HG03025 (cell line): Measurements from ENCODE around the gene PGGHG.
"Not testable (repeated sequence)": the region's sequence is repeated elsewhere in the genome, so short reads cannot be mapped to it uniquely, and the experiment has no call there.

Source experiments
- ATAC-seq: cut with Tn5 transposase; IDR thresholded peaks from one replicate; pipeline ENCODE4 v1.9.1; 2021; ENCODE audit warnings: mild to moderate bottlenecking, moderate library complexity; ENCODE audit not compliant: unreplicated experiment, low FRiP score

Gene PGGHG

DNA sequence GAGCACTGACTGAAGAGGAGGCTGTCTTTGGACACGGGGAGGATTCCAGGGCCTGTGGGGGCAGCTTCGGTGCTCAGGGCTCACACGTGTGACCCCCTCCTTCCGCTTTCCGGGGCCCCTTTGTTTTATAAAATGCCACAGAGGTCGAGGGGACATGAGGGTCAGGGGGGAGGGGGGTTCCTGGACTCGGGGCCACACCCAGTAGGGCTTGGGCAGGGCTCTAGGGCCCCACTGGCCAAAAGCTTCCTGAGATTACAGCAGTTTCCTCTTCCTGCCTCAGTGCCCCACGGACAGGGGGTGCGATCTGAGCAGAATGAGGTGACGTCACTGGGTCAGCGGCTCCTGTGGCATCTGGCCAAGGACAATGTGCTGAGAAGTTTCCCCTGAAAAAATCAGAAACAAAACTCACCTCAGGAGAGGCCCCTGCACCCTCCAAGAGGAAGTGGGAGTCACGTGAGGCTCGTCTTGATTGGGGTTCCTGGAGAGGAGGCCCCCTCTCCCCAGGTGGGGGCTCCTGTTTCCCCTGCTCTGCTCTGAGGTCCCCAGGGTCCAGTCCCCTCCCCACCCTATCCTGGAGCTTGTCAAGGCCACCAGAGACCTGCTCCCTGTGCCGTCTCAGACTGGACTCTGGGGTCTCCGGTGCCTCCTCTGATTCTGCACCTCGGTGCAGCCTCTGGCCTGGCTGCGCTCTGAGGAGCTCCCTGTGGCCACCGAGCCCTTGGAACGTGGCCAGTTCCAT, 38.1 kb downstream of the PGGHG start:
- no peak for ATAC-seq

DNA sequence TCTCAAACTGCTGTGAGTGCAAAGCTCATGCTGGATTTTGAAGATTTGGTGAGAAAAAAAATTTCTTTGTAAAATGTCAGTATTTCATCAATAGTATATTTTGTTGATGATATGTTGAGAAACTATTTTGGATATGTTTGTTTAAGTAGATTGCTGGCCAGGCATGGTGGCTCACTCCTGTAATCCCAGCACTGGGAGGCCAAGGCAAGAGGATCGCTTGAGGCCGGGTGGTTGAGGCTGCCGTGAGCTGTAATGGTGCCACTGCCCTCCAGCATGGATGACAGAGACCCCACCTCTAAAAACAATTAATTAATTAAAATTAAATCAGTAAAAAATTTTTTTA, 38.6 kb downstream of the PGGHG start:
- no peak for ATAC-seq

DNA sequence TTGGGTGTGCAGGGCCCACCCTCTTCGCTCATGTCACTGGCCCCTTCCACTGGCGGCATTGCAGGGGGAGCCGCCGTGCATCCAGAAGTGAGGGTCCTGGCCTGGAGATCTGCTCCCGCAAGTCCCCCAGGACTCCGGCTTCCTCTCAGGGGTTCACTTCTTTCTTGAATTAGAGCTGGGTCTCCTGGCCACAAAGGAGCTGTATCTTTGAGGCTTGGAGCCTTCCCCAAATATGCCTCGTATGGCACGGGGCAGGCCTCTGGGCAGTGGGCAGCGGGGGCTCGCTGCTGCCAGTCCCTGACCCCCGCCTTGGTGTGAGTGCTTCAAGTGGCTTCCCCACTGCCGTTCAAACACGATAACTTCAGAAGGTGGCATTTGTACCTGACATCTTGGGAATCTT, 39.1 kb downstream of the PGGHG start:
- no peak for ATAC-seq

DNA sequence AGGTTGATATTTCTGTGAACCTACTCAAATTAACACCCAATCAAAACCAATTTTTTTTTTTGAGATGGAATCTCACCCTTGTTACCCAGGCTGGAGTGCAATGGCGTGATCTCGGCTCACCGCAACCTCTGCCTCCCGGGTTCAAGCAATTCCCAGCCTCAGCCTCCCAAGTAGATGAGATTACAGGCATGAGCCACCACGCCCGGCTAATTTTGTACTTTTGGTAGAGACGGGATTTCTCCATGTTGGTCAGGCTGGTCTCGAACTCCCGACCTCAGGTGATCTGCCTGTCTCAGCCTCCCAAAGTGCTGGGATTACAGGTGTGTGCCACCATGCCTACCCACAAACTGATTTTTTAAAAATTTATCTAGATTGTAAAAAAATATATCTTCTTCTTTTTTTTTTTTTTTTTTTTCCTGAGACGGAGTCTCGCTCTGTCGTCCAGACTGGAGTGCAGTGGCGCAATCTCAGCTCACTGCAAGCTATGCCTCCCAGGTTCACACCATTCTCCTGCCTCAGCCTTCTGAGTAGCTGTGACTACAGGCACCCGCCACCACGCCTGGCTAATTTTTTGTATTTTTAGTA, 39.7 kb downstream of the PGGHG start:
- not testable (repeated sequence) for ATAC-seq

DNA sequence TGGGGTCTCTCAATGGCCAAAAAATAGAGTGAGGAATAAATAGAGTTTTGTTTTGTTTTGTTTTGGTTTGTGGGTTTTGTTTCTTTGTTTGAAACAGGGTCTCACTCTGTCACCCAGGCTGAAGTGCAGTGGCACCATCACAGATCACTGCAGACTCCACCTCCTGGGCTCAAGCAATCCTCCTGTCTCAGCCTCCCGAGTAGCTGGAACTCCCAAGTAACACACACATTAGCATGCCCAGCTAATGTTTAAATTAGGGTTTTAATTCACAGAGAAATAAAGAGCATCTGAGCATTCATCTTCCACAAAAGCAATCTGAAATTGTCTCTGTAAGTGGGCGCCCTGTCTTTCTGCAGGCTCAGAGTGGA, 40.9 kb downstream of the PGGHG start:
- ATAC-seq = no peak

DNA sequence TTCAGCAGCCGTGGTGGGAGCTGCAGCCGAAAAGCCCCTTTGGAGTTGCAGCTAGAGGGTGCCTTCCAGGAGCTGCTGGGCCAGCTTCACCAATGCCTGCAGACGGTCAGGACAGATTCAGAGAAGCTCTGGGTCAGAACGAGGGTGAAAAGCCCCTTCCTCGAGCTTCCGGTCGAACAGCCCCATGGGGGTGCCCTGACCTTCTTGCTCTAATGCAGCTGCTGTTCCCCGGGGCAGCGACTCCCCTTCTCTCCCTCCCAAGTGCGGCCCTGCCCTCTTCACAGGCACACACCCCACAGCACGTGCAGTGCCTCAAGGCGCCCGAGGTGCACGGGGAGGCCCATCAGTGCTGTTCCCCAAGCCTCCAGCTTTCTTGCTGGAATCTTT, 41.4 kb downstream of the PGGHG start:
- no peak for ATAC-seq

DNA sequence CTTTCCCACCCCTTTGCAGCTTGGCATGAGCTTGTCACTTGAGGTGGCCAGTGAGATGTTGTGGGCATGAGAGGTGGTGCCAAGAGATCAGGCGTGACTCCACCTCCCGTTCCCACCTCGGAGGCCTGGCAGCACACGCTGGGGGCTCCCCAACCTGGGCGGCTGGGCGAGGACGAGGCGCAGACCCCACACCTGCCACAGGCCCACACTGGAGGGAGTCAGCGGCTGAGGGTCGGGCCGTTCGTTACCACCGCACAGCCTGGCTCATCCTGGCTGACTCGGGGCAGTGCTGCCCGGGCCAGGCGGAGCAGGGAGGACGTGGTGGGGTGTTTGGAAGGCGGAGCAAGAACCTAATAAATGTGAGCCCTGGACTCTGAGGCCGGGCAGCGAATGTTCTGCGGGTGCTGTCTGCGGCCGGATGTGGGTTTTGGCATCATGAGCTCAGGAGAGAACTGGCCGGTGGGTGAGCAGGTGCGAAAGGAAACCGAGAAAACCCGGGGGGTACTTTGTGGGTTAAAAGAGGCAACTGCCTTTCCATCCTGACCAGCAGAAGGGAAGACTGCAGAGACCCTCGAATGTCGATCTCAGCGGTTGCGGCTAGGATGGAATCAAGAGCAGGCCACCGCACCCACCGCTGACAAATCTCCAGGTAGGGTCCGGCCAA, 41.9 kb downstream of the PGGHG start:
- ATAC-seq = no peak

DNA sequence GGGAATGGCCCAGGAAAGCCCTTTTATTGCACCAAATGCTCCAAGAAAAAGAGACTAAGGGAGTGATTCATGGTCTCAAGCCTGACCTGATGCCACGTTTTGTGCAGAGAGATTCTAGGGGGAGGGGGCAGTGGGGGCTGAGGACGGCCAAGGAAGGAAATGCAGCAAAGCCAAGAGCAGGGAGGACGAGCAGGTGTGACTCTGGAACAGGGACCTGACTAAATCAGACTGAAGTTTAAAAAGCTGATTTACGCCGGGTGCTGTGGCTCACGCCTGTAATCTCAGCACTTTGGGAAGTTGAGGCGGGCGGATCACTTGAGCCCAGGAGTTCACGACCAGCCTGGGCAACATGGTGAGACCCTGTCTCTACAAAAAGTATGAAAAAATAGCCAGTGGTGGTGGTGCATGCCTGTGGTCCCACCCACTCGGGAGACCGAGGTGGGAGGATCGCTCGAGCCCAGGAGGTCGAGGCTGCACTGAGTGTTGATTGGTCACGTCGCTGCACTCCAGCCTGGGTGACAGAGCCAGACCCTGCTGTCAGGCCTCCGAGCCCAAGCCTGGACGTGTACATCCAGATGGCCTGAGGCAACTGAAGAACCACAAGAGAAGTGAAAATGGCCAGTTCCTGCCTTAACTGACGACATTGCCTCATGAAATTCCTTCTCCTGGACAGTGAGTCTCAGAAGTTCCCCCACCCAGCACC, 42.6 kb downstream of the PGGHG start:
- ATAC-seq = no peak

DNA sequence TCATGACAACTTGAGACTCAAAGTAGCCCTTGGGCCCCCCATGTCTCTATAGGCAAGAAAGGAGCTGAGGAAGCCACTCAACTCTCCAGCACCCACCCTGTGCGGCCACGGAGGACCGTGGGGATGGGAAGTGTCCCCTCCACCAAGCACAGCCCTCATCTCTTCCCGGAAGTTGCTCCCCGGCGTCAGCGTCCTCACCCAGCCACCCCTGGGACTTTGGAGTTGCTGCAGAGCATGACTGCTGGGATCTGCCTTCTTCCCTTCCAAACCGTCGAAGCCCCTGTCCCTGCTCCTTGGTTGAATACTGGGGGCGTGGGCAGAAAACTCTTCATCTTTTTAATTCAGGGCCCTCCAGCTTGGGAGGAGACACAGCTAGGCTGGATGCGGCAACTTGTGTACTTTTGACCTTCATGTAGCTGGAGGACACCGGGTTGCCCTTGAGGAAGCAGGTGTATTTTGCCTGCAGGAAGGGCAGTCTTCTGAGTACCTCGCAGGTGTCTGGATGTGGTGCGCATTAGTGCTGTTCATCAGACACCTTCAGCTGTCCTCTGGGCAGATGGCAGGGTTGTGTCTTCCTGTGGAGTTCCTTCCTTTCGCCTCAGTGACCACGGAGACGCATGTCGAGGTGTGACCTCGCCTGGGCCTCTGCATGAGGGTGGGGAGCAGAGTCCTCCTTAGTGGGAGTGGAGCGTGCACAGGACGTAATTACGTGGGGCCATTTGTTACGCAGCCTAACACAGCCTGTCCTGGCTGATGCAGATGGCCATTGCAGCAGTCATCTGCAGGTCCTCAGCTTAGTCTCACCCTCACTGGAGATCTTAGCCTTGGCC, 43.9 kb downstream of the PGGHG start:
- ATAC-seq = no peak

DNA sequence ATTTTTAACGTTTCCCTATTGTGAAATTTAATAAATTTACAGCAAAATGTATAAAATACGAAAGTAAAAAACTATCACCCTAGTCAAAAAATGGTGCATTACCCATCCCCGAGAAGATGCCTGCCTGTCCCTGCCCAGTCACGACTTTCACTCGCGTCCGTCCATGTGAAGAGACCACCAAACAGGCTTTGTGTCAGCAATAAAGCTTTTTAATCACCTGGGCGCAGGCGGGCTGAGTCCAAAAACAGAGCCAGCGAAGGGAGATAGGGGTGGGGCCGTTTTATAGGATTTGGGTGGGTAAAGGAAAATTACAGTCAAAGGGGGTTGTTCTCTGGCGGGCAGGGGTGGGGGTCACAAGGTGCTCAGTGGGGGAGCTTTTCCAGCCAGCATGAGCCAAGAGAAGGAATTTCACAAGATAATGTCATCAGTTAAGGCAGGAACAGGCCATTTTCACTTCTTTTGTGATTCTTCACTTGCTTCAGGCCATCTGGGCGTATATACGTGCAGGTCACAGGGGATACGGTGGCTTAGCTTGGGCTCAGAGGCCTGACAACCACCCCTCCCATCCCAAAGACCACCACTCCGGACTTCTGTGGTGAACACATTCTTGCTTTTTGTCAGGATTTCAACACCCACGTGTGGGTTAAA, 44.8 kb downstream of the PGGHG start:
- ATAC-seq = not testable (repeated sequence)

DNA sequence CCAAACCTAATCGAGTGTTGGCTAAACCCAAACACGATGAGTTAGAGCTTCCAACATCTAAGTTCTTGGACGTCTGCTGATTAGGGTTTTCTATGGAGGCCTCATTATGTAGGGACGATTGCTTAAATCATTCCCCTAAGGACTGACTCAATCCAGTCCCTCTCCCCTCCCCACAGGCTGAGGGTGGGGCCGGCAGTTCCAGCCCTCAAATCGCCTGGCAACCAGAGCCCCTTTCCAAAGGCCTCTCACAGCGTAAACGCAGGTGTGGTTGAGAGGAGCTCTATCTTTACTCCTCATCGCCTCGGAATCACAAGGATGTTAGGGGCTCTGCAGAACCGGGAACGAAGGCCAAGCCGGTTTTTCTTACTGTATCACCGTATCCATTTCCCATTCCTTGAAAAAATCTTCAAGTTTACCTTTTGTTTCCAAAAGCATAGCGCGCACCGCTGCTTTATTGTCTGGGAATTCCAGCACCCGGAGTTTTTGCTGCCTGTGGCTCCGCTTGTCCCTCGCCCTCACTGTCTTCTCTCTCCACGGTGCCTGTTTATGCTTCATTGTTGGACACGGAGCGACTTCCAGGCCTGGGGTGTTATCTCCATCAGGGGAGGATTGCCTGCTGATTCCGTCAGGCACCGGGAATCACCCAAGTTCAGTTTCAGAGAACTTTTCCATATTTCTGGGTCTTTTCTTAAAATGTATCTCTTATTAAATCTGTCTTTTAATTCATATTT, 45.5 kb downstream of the PGGHG start:
- ATAC-seq = no peak

DNA sequence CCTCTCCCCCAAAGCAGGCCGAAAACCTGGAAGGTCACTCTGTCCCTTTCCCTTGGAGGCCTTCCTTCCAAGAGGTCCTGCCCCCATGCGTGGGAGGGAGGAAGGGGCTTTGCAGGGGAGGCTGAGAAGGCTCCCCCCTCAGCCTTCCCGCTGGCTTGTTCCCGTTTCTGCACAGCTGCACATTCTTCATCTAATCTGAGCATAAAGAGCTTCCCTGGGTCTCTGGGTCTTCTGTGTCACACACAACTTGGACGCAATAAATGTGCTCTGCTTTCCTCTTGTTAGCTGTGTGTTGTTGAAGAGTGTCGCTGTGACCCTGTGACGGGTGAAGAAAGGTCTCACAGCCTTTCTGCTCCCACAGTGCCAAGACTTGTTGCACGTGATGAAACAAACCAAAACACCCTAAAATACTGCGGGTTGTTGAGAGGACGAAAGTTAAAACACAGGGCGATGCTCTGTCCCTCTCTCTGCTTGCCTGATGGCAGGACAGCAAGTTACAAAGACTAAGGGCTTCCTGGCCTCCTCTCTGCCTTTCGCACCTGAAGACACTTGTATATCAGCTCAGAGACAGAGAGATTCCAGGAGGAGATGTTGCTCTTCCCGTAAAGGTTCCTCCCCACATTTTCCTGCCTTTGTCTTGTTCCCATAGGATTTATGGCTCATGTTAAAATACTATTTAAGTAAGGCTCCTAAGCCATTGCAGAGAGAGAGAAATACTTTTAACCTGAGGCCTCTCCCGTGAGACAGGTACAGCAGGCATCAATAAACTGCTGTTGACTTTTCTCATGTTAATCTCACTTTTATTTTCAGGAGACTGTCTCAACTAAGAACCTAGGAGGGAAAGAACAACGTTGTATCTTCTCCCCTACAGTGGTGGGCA, 47.1 kb downstream of the PGGHG start:
- no peak for ATAC-seq

DNA sequence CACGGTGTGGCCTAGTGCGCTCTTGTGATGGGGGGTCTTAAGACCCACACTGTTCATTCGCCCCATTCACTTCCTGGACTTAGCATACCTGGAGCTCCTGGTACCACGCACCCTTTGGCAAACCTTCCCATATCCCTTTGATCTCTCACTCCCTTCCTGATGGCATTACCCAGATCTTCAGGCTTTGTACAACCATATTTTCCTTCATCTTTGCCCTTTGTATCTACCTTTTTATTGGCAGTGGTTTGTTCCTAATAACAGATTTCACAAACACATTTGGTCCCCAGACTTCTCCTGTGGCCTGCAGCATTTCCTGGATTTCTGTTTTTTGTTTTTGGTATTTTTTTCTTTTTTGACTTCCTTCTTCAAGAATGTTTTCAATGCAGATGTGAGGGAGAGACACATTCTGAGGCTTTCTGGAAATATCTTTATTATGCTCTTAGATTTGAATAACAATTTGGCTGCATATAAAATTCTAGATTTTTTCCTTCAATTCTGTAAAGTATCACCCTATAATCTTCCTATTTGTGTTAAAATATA, 47.8 kb downstream of the PGGHG start:
- ATAC-seq = no peak

DNA sequence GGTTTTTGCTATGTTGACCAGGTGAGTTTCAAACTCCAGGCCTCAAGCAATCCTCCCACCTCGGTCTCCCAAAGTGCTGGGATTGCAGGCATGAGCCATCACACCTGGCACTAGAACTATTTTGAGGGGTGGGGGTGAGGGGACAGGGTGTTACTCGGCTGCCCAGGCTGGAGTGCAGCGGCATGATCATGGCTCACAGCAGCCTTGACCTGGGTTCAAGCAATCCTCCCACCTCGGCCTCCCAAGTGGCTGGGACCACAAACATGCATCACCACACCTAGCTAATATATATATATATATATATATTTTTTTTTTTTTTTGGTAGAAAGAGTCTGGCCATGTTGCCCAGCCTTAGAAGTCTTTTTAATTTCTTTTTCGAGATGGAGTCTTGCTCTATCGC, 48.8 kb downstream of the PGGHG start:
- ATAC-seq = no peak

DNA sequence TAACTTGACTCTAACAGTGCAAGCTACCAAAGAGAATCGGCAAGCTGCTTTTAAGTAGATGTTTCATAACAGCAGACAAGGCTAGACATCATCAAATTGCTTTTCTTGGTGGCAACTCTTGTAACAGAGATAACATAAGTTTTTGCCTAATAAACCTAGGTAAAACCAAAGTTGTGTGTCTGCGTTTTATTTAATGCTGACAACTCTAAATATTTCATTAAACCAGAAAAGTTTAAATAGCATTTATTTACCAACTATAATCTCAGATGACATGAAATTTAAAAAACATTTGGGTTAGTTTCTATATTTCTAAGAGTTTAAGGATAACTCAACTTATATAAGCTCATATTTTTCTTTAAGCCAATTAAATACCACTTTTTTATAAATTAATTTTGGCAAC, 51.0 kb downstream of the PGGHG start:
- ATAC-seq = no peak

DNA sequence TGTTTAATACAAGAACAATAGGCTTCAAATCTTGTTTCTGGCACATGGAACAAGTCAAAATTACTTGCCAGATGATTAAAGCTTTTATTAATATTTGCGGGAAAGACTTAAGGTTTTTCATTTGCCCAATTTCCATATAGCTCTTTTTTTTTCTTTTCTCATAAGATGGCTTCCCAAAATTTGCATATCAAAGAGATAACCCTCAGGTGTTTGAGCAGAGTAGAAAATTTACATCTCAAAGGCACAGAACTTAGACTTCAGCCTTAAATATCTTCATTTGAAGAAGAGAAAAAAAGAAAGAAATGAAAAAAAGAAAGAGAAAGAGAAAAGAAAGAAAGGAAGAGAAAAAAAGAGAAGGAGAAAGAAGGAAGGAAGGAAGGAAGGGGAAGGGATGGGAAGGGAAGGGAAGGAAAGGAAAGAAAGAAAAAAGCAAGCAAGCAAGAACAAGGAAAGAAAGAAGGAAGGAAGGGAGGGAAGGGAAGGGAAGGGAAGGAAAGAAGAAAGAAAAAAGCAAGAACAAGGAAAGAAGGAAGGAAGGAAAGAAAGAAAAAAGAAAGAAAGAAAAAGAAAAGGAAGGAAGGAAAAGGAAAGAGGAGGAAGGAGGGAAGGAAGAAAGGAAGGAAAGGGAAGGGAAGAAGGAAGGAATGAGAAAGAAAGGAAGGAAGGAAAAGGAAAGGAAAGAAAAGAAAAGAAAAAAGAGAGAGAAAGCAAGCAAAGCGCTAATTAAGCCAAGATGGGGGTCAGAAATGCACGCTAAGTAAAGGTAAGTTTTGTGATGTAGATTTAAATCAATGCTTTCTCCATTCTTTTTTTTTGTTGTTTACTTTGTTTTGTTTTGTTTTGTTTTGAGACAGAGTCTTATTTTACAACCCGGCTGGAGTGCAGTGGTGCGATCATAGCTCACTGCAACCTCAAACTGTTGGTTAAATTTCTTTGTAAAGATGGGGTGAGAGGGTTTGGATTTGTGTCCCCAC, 51.9 kb downstream of the PGGHG start:
- ATAC-seq = no peak

DNA sequence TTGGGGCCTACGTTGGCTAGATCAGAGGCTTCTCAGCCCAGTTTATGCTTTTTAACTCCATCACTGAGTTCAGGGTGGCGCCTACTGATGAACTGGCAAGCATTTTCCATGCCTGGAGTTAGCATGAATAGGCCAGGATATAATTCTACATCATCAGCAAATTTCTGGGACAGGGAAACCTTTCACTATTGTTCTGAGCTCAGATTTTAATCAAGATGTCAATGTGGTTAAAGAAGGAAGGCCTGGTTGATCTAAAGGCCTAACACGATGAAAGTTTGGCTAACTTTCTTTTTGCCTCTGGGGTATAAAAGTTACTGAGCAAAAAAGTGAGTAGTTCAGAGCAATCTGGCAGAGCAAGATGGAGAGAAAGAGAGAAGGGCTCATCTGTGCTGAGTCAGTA, 53.4 kb downstream of the PGGHG start:
- ATAC-seq = no peak
